CD4-positive, alpha-beta T cell treated with Interleukin-12 subunit alpha and Interleukin-12 subunit beta, for 1 hour (primary cell): Measurements from ENCODE around the gene ANO1.

Source experiments
- DNase-seq: peaks from one replicate; pipeline ENCODE4 v3.0.0-alpha.2; 2020

The ANO1 gene

DNA sequence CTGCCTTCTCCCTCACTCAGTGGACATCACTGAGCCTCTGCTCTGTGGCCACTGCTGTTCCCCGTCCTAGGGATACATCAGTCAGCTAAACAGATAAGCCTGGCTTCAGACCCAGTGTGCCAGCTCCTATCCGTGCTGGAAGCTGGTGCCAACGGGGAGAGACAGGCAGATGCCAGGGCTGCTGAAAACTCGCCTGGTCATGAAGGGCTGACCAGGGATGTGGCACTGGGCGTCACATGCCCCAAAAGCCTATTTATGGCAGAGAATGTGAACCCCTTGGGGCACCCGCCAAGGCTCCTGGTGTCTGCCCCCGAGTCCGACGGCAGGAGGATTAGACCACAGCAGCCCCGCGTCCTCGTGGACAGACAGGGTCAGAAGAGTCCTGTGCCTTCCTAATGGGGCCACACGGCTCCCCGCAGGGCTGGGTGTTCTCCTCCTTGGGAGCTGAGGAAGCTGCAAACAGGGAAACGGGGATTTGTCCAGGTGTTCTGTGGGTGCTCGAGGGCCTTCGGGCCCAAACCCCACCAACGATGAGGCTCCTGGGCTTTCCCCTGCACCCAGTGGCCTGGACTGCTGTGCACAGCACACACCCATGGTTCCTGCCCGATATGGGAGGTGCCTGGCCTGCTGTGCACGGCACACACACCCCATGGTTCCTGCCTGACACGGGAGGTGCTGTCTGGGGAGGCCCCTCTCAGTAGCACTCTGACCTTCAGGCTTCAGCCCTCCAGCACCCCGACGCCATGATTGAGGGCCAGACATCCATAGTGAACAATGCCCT, 19.9 kb downstream of the ANO1 start:
- DNase-seq, result no peak

DNA sequence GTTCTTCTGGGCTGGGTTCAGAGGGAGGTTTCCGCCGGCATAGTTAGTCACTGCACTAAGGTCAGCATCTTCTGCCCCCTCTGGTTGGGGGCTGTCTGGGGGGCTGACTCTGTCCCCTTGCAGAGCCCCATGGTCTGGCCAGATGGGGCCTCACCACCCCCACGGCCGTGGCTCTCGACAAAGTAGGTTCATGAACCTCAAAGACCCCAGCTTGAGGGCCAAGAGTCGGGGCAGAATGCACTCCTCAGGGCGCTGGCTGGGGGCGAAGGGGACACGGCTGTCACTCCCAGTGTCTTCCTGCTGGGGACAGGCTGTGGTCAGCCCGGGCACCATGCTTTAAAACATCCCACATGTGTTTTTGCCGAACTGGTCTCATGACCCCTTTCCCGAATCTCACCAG, 20.8 kb downstream of the ANO1 start:
- DNase-seq, result no peak

DNA sequence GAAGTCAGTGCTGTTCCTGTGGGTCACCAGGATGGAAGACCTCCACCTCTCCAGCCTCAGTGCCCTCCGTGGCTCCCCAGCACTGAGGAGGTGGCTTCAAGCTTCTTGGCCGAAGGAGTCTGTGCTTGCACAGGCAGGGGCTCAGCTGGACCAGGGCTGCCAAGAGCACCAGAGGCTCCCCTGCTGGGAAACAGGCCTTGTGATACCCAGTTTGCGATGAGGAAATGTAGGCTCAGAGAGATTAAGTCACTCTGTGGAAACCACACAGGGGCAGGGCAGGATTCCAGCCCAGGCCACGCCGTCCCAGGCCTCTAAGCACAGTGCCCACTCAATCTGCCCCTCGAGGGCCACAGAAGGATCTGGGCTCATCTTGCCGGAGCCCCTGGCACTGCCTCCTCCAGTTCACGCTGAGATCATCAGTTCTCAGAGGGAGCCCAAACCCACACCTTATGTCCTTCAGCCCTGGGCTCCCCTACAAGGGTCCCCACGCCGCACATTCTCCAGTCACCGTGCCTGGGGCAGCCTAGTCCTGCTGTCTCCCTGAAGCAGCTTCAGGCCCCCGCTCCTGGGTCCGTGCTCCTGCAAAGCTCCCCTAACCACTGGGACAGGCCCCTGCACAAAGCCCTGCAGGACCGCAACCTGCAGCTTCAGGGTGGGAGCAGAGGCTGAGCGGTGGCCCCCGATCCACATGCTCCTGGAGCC, 21.6 kb downstream of the ANO1 start:
- DNase-seq, result no peak

DNA sequence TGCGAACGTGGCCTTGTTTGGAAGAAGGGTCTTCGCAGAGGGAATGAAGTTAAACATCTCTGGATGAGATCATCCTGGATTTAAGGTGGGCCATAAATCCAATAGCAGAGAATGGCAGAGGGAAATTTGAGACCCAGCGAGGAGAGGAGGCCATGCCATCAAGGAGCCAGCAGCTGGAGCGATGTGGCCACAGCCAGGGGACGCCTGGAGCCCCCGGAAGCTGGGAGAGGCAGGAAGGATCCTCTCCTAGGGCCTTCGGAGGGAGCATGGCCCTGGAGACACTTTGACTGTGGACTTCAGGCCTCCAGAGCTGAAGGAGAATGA, 22.1 kb downstream of the ANO1 start:
- DNase-seq, result no peak

DNA sequence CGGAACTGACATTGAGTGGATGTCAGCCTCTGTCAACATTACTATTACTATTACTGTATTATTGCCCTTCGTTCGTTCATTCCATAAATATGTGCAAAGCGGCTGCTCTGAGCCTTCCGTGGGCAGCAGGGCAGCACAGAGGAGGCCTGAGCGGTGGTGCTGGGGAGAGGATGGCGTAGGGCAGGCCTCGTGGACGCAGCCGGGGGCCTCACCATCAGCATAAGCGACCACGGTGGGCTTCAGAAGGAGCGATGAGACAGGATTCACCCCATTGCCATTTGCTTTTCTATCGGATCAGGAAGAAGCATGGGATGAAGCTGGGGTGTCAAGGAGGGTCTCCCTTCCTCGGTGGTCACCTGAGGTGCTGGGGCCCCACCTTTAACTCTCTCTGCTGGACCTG, 22.7 kb downstream of the ANO1 start:
- no peak for DNase-seq

DNA sequence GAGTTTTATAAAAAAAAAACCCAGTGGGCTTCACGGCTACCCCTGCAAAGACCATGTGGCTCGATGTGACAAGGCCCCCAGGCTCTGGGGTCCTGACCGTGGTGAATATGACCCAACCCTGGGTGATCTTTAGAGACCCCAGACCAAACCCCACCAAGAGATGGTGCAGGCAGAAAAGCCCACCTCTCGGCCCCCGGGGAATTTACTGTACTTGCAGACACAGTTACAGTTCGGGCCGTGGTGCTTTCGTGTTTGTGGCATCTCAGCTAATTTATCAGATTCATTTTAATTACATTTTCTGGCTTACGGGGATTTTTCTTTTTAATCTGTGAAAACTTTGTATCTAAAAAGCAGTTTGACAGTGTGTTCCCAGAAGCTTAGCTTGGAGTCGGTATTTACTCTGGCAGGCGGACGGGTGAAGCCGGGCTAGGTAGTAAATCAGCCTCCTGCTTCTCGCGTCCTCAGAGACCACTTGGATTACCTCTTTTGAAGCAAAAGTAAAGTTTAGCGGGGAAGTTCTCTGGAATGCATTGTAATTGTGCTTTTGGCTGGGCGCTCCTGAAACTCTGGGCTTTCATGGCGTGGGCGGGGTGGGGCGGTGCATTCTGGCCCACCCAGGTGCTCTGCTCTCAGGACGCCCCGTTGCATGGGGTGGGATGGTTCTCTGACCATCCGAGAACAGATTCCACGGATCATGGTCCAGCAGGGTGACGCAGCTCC, 25.3 kb downstream of the ANO1 start:
- DNase-seq, result no peak

DNA sequence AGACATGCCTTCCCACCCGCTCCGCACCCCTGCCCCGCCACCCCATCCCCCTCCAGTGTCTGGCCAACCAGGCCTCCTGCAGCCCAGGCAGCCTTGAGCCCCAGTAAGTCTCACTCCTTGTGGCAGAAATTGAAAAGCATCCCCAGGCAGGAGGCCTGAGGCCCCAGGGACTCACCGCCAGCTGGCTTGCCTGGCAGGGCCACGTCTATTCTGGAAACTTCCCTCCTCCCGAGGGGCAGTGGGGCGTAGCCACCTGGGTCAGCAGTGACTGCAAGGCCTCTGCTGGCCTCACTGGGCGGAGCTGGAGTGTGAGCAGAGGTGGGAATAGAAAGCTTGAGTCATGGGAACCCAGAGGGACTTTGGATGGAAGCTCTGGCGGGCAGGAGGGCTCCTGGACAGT, 26.3 kb downstream of the ANO1 start:
- DNase-seq, result no peak

DNA sequence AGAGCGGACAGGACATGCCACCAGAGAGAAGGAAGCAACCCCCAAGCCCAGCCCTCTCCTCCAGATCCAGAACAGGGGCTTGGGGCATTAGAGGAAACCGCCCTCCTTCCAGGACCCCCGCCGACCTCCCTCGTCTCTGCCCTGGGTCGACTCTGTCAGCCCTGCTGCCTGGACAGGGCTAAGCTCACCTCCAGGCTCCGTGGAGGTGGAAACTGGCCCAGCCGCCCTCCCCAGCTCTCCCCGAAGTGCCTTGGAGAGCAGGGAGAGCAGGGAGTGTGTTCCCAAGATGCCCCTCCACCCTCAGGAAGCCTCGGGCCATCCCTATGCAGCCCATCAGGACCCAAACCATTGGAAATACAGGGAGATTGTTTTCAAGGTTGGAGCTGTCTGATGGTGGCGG, 26.8 kb downstream of the ANO1 start:
- no peak for DNase-seq

- no peak for DNase-seq
These were observed 27.2 kb downstream of the ANO1 start for GRCh38 chr11:70105369-70105754.

- no peak for DNase-seq
These were observed 27.8 kb downstream of the ANO1 start for GRCh38 chr11:70105755-70106571.

DNA sequence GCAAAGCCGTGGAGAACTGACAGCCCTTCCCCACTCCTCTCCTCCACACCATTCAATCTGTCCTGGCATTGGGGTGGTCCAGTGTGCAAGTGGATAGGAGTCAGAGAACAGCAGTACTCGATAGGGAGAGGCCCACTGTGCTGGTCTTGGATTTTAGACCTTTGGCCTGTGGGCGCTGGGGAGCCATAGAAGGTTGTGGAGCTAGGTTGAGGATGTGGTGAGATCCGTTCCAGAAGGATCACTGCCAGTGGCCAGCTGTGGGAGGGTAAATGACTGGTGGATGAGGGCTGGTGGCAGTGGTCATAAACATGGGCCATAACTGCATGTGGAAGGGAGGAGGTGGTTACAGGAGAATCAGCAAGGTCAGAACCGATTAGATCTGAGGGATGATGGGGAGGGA, 28.6 kb downstream of the ANO1 start:
- no peak for DNase-seq

- no peak for DNase-seq
These were observed 29.1 kb downstream of the ANO1 start for GRCh38 chr11:70107191-70107590.

GRCh38 chr11:70107756-70108155, 29.6 kb downstream of the ANO1 start:
- no peak for DNase-seq

DNA sequence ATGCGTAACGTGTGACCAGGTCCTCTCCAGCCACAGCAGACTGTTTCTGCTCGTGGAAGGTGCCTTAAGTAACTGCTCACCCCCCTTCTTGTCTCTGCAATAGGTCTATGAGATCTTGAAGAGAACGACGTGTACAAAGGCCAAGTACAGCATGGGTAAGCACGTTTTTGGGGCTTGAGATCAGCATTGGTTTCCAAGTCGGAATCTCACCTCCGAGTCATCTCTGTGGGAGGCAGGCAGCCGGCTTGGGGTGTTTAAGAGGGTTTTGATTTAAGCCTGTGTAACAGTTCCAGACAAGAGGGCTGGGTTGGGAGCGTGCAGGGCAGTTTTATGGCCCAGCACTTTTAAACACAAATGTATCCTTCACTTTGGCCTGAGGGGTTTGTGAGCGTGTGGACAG, 30.1 kb downstream of the ANO1 start:
- no peak for DNase-seq

DNA sequence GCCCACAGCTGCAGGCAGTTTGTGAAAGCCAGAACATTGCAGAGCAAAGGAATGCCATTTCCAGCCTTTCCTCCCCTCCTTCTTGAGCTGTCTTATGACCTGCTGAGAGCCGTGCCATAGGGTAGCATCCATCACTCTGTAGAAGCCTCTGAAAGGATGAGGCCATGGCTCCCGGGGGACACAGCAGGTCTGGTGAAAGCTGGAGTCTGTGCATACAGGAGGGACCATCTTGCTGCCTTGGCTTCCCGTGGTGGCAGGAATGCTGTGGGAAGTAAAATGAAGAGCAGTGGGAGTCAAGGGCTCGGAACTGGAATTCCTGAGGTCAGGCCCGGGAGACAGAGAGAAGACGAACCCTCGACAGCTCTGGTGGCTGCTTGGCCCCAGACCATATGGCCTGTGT, 30.9 kb downstream of the ANO1 start:
- DNase-seq, result no peak

GRCh38 chr11:70109903-70110302, 31.8 kb downstream of the ANO1 start:
- DNase-seq, result no peak

DNA sequence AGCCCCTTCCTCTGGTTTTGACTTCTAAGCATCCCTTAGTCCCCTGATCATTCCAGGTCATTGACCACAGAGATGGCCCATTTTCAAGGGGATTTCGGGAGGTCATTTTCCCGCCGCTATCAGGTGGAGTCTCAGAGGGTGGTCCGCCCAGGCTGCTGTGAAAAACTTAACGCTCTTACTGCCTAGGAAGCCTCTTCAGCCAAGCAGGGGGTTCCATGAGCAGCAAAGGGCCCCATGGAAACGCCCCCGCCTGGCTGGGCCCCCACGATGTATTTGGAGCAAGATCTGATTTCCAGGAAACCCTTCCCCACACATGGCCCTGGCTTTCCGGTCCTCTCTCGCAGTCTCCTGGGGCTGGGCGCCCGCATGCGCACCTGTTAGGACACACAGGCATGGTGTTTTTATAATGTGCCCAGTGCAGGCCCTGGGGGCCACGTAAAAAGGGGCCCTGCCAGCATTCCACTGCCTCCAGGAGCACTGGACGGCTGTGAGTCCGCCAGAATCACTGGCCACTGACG, 32.5 kb downstream of the ANO1 start:
- no peak for DNase-seq

GRCh38 chr11:70111269-70112016, 33.3 kb downstream of the ANO1 start:
- DNase-seq, result no peak

- no peak for DNase-seq
These were observed 33.9 kb downstream of the ANO1 start for GRCh38 chr11:70112017-70112434.

DNA sequence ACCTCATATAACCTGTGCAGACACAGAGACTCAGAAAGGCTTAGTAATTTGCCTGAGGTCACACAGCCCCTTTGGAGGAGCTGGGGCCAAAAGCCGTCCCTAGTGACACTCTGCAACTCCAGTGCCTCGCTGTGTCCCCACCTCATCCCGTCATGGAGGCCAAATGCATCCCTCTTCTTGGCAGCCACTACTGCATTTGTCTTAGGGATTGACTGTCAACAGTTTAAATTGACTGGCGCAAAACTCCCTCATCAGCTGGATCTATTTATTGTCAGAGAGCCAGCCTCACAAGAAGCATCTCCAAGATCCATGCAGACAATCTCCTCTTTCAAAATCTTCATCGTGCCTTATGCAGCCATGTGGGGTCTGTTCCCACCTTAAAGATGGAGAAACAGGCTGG, 35.7 kb downstream of the ANO1 start:
- no peak for DNase-seq

GRCh38 chr11:70115778-70116177, 37.7 kb downstream of the ANO1 start:
- DNase-seq, result no peak

- DNase-seq, result no peak
These were observed 38.4 kb downstream of the ANO1 start for GRCh38 chr11:70116386-70117065.
